IMR-90 (cell line): ENCODE data around the gene PCDHA1. TPM values are rescaled to one million over a fixed set of nuclear protein-coding genes. Genes with fewer than 3 reads are reported as not detected.

ENCODE experiments used
- ATAC-seq: fragments of 200-7000 bp; cut with Tn5 transposase; 2 replicates; pipeline ENCODE4 v1.9.1; 2020; ENCODE audit warnings: low read depth, mild to moderate bottlenecking, moderate library complexity
- BruUV-seq: library from RNA; stranded (reverse); fragments of 400-500 nt; replicated peaks from 2 replicates; lab custom pipeline; 2021; lab: Mats Ljungman, UMichigan
- CTCF ChIA-PET: fragments of 300-600 bp; formaldehyde crosslinking; extraction: SDS; loops from one replicate; lab custom pipeline; 2021; ENCODE audit warnings: antibody characterized with exemption; lab: Yijun Ruan, JAX
- POLR2A ChIA-PET: fragments of 300-600 bp; sonication (Branson Sonifier 250); formaldehyde crosslinking; loops from one replicate; lab custom pipeline; 2022; ENCODE audit warnings: antibody characterized with exemption; ENCODE audit not compliant: unreplicated experiment; lab: Charles Lee
- DNase-seq: peaks from one replicate; pipeline ENCODE4 v3.0.0; 2013
- H2AFZ ChIP-seq: replicated peaks from 2 replicates; pipeline ENCODE3; 2013; ENCODE audit warnings: low read length, mild to moderate bottlenecking; ENCODE audit not compliant: poor library complexity
- H2AK5ac ChIP-seq: 2 replicates; pipeline ENCODE4 v1.6.1; 2013; ENCODE audit warnings: low read depth, low read length, inconsistent platforms
- H2AK9ac ChIP-seq: replicated peaks from 2 replicates; pipeline ENCODE3; 2013; ENCODE audit warnings: mild to moderate bottlenecking, low read depth, low read length, moderate library complexity; ENCODE audit not compliant: poor library complexity
- H2BK120ac ChIP-seq: 2 replicates; pipeline ENCODE4 v1.6.1; 2013; ENCODE audit warnings: low read depth, low read length, inconsistent platforms
- H2BK15ac ChIP-seq: 3 replicates; pipeline ENCODE4 v1.6.1; 2013; ENCODE audit warnings: low read depth, low read length, inconsistent platforms
- H2BK20ac ChIP-seq: 2 replicates; pipeline ENCODE4 v1.6.1; 2013; ENCODE audit warnings: low read depth, mild to moderate bottlenecking, inconsistent platforms, low read length, moderate library complexity
- H2BK5ac ChIP-seq: 2 replicates; pipeline ENCODE4 v1.6.1; 2013; ENCODE audit warnings: mild to moderate bottlenecking, low read depth, low read length, inconsistent platforms; ENCODE audit not compliant: poor library complexity, severe bottlenecking
- H3K14ac ChIP-seq: replicated peaks from 2 replicates; pipeline ENCODE4 v1.6.1; 2013; ENCODE audit warnings: low read depth, low read length, inconsistent platforms
- H3K18ac ChIP-seq: 2 replicates; pipeline ENCODE4 v1.6.1; 2013; ENCODE audit warnings: low read depth, low read length, control low read depth
- H3K23ac ChIP-seq: 2 replicates; pipeline ENCODE4 v1.6.1; 2013; ENCODE audit warnings: low read depth, low read length, inconsistent platforms
- H3K27ac ChIP-seq: 2 replicates; pipeline ENCODE4 v1.5.1; 2013; ENCODE audit warnings: mild to moderate bottlenecking, control low read depth, low read length; ENCODE audit not compliant: insufficient read depth
- H3K27me3 ChIP-seq: 2 replicates; pipeline ENCODE4 v1.6.1; 2013; ENCODE audit warnings: low read length; ENCODE audit not compliant: control insufficient read depth, insufficient read depth
- H3K36me3 ChIP-seq: 2 replicates; pipeline ENCODE4 v1.6.1; 2013; ENCODE audit warnings: low read length, mixed read lengths; ENCODE audit not compliant: control insufficient read depth, insufficient read depth
- H3K4ac ChIP-seq: 2 replicates; pipeline ENCODE4 v1.6.1; 2013; ENCODE audit warnings: low read depth, low read length, inconsistent platforms
- H3K4me1 ChIP-seq: 2 replicates; pipeline ENCODE4 v1.6.1; 2013; ENCODE audit warnings: low read length, mixed read lengths; ENCODE audit not compliant: control insufficient read depth, insufficient read depth
- H3K4me2 ChIP-seq: 2 replicates; pipeline ENCODE4 v1.6.1; 2013; ENCODE audit warnings: low read depth, mild to moderate bottlenecking, control low read depth, low read length, moderate library complexity
- H3K4me3 ChIP-seq: 2 replicates; pipeline ENCODE4 v1.5.1; 2013; ENCODE audit warnings: low read depth, mild to moderate bottlenecking, control low read depth, low read length, moderate library complexity; ENCODE audit not compliant: insufficient read depth
- H3K56ac ChIP-seq: 2 replicates; pipeline ENCODE4 v1.6.1; 2013; ENCODE audit warnings: low read length, inconsistent platforms; ENCODE audit not compliant: insufficient read depth; ENCODE audit errors: extremely low read depth
- H3K79me1 ChIP-seq, 2 experiments: 2 replicates each; pipeline ENCODE4 v1.6.1; 2013; ENCODE audit warnings: low read length in 2 of 2, inconsistent platforms in 1 of 2, low read depth in 1 of 2
- H3K9ac ChIP-seq: 2 replicates; pipeline ENCODE4 v1.6.1; 2013; ENCODE audit warnings: low read depth, low read length, control low read depth
- H3K9me1 ChIP-seq: 2 replicates; pipeline ENCODE4 v1.6.1; 2013; ENCODE audit warnings: low read length, inconsistent platforms; ENCODE audit not compliant: insufficient read depth
- H3K9me3 ChIP-seq: 2 replicates; pipeline ENCODE4 v1.6.1; 2013; ENCODE audit warnings: low read length; ENCODE audit not compliant: control insufficient read depth, insufficient read depth
- H4K20me1 ChIP-seq: 2 replicates; pipeline ENCODE4 v1.6.1; 2013; ENCODE audit warnings: low read length, inconsistent platforms; ENCODE audit not compliant: insufficient read depth
- H4K5ac ChIP-seq: 2 replicates; pipeline ENCODE4 v1.6.1; 2013; ENCODE audit warnings: mild to moderate bottlenecking, low read depth, low read length, control low read depth
- H4K8ac ChIP-seq, 2 experiments: 2 replicates each; pipeline ENCODE4 v1.6.1; 2013; ENCODE audit warnings: low read depth in 2 of 2, low read length in 2 of 2, control low read depth in 1 of 2, inconsistent platforms in 1 of 2
- H4K91ac ChIP-seq: 2 replicates; pipeline ENCODE4 v1.6.1; 2013; ENCODE audit warnings: low read depth, low read length, inconsistent platforms; ENCODE audit not compliant: insufficient read depth
- BHLHE40 ChIP-seq: fragments of 150-350 bp; IDR thresholded peaks from 2 replicates; pipeline ENCODE4 v1.6.1; 2016; ENCODE audit warnings: mild to moderate bottlenecking, low read depth, low read length
- CEBPB ChIP-seq: IDR thresholded peaks from 2 replicates; pipeline ENCODE4 v1.6.1; 2012; ENCODE audit warnings: low read depth, low read length, improper control_type of control experiment
- CHD1 ChIP-seq: IDR thresholded peaks from 2 replicates; pipeline ENCODE4 v1.6.1; 2012; ENCODE audit warnings: low read depth, low read length, improper control_type of control experiment
- CTCF ChIP-seq: conservative IDR thresholded peaks from 2 replicates; pipeline ENCODE4 v1.5.1; 2012; ENCODE audit warnings: mild to moderate bottlenecking, low read depth, low read length, improper control_type of control experiment
- FOS ChIP-seq: fragments of 150-350 bp; IDR thresholded peaks from 2 replicates; pipeline ENCODE4 v1.6.1; 2016; ENCODE audit warnings: low read depth, low read length
- MAFK ChIP-seq: IDR thresholded peaks from 2 replicates; pipeline ENCODE4 v1.6.1; 2012; ENCODE audit warnings: low read depth, low read length, improper control_type of control experiment
- MAZ ChIP-seq: IDR thresholded peaks from 2 replicates; pipeline ENCODE4 v1.6.1; 2012; ENCODE audit warnings: low read depth, mild to moderate bottlenecking, low read length, improper control_type of control experiment, moderate library complexity, borderline replicate concordance
- MXI1 ChIP-seq: IDR thresholded peaks from 2 replicates; pipeline ENCODE4 v1.6.1; 2012; ENCODE audit warnings: low read depth, mild to moderate bottlenecking, low read length, moderate library complexity, borderline replicate concordance
- NFE2L2 ChIP-seq: fragments of 150-350 bp; IDR thresholded peaks from 2 replicates; pipeline ENCODE4 v1.6.1; 2016; ENCODE audit warnings: low read depth, mild to moderate bottlenecking, low read length
- POLR2A ChIP-seq: IDR thresholded peaks from 2 replicates; pipeline ENCODE4 v1.6.1; 2012; ENCODE audit warnings: mild to moderate bottlenecking, low read depth, low read length
- RAD21 ChIP-seq: IDR thresholded peaks from 2 replicates; pipeline ENCODE4 v1.6.1; 2012; ENCODE audit warnings: low read length, improper control_type of control experiment
- RCOR1 ChIP-seq: IDR thresholded peaks from 2 replicates; pipeline ENCODE4 v1.6.1; 2012; ENCODE audit warnings: mild to moderate bottlenecking, low read length, improper control_type of control experiment; ENCODE audit not compliant: insufficient replicate concordance
- RFX5 ChIP-seq: IDR thresholded peaks from 2 replicates; pipeline ENCODE4 v1.8.0; 2012; ENCODE audit warnings: low read depth, mild to moderate bottlenecking, low read length, moderate library complexity
- SMC3 ChIP-seq: fragments of 150-350 bp; IDR thresholded peaks from 2 replicates; pipeline ENCODE4 v1.6.1; 2016; ENCODE audit warnings: low read depth, mild to moderate bottlenecking, antibody characterized with exemption, low read length, moderate library complexity
- WGBS, 2 experiments: methylation state at CpG; one replicate each; pipeline versions ENCODE4 v1.1.5 to v1.1.7; 2013; ENCODE audit warnings: missing lambda C conversion rate in 2 of 2; ENCODE audit not compliant: insufficient read length in 1 of 2; ENCODE audit errors: extremely low coverage in 2 of 2; 5-methylcytosine and 5-hydroxymethylcytosine counted together
- dilution Hi-C: fragments of 300-500 bp; cut with HindIII; formaldehyde crosslinking; loops from one replicate; pipeline ENCODE4 v1.14.3; 2018; ENCODE audit warnings: low sequenced_read_pairs; ENCODE audit not compliant: unreplicated experiment
- in situ Hi-C: fragments of 300-500 bp; cut with MboI; formaldehyde crosslinking; loops from 3 replicates; pipeline ENCODE4 v1.14.3; 2019; ENCODE audit warnings: low sequenced_read_pairs, inconsistent platforms, mixed read lengths
- intact Hi-C: fragments of 100-400 bp; cut with micrococcal nuclease; formaldehyde crosslinking; loops from 2 replicates; pipeline ENCODE4 v1.10.0; 2022
- polyA plus RNA-seq, 3 experiments: library from polyadenylated mRNA; depleted of rRNA; stranded (reverse); fragments of >200 nt; gene quantifications; 2 replicates each; pipeline ENCODE4 v1.2.3, GENCODE V29; 2012; ENCODE audit warnings: low replicate concordance in 1 of 3
- total RNA-seq: library from RNA; depleted of rRNA; stranded (reverse); fragments of >200 nt; gene quantifications from 2 replicates; pipeline ENCODE4 v1.2.3, GENCODE V29; 2012
- TF ChIP-seq, protein P1 (sequence below): fragments of 150-350 bp; IDR thresholded peaks from 2 replicates; pipeline ENCODE4 v1.6.1; 2017; ENCODE audit warnings: mild to moderate bottlenecking, antibody characterized with exemption, low read length, low read depth
- TF ChIP-seq, protein P2 (sequence below): fragments of 150-350 bp; IDR thresholded peaks from 2 replicates; pipeline ENCODE4 v1.6.1; 2016; ENCODE audit warnings: low read depth, mild to moderate bottlenecking, low read length, moderate library complexity, borderline replicate concordance

The PCDHA1 gene
- total and polyA plus RNA-seq, 2 of the 4 experiments (the other 2 are of a cell fraction) = under 0.01 to 0.05 TPM

- ChIA-PET POLR2A (no interaction called here), CTCF (no interaction called here)
- Histone ChIP-seq H3K27me3 (no peaks in the 10 kb centered on the region), H3K9ac (no peak overlapping the region), H3K27ac (no peak overlapping the region), H2BK15ac (no peak overlapping the region), H3K9me1 (no peaks in the 10 kb centered on the region), H3K36me3 (no peaks in the 10 kb centered on the region), H3K4me2 (no peak overlapping the region), H2AFZ (no peak overlapping the region), H2BK5ac (no peak overlapping the region), H3K4me3 (no peak overlapping the region), H4K8ac (no peak overlapping the region), H2AK5ac (no peak overlapping the region), H2BK20ac (no peak overlapping the region), H4K91ac (no peak overlapping the region), H4K5ac (no peak overlapping the region), H3K23ac (no peak overlapping the region), H2BK120ac (no peak overlapping the region), H3K4me1 (no peaks in the 10 kb centered on the region), H3K4ac (no peak overlapping the region), H3K9me3 (peaks cover 11% of the 10 kb centered on the region), H4K20me1 (no peaks in the 10 kb centered on the region), H3K56ac (no peak overlapping the region), H3K14ac (no peak overlapping the region), H3K79me1 (no peaks in the 10 kb centered on the region), H3K18ac (no peak overlapping the region), H2AK9ac (no peak overlapping the region)
- no peak for TF ChIP-seq SMC3
- TF ChIP-seq, protein P1, sequence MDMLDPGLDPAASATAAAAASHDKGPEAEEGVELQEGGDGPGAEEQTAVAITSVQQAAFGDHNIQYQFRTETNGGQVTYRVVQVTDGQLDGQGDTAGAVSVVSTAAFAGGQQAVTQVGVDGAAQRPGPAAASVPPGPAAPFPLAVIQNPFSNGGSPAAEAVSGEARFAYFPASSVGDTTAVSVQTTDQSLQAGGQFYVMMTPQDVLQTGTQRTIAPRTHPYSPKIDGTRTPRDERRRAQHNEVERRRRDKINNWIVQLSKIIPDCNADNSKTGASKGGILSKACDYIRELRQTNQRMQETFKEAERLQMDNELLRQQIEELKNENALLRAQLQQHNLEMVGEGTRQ = no peak
- no peak for TF ChIP-seq RFX5
- TF ChIP-seq CEBPB = no peak
- TF ChIP-seq BHLHE40 = no peak
- TF ChIP-seq MAFK = no peak
- no peak for TF ChIP-seq RAD21
- TF ChIP-seq, protein P2, sequence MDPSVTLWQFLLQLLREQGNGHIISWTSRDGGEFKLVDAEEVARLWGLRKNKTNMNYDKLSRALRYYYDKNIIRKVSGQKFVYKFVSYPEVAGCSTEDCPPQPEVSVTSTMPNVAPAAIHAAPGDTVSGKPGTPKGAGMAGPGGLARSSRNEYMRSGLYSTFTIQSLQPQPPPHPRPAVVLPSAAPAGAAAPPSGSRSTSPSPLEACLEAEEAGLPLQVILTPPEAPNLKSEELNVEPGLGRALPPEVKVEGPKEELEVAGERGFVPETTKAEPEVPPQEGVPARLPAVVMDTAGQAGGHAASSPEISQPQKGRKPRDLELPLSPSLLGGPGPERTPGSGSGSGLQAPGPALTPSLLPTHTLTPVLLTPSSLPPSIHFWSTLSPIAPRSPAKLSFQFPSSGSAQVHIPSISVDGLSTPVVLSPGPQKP = no peak
- TF ChIP-seq NFE2L2 = no peak
- no peak for TF ChIP-seq MXI1
- no peak for TF ChIP-seq CTCF
- TF ChIP-seq FOS = no peak
- TF ChIP-seq RCOR1 = no peak
- no peak for TF ChIP-seq MAZ
- no peak for TF ChIP-seq CHD1
- TF ChIP-seq POLR2A = no peak
- intact Hi-C loops = no loop called here
- in situ Hi-C loops = no loop called here
- dilution Hi-C loops = no loop called here
- BruUV-seq = no TSS peak
- DNase-seq (no peak), ATAC-seq (no peak)
- WGBS, 2 experiments = 39% methylated on average over 9 of the region's 12 CpGs; no CpG with 5 or more reads in 1 of the 2 experiments
Measured at GRCh38 chr5:141010047-141010793, 224.3 kb downstream of the PCDHA1 start.
